ENCODE measurements around the gene ZBTB21.

GRCh38 chr21:42057851-42058437 is 47.8 kb upstream of the ZBTB21 start:
- no peak for TF ChIP-seq EZH2phosphoT487 (IDR thresholded peaks at IDR 0.05; ENCODE audit: low read depth)
- TF ChIP-seq, protein P1, sequence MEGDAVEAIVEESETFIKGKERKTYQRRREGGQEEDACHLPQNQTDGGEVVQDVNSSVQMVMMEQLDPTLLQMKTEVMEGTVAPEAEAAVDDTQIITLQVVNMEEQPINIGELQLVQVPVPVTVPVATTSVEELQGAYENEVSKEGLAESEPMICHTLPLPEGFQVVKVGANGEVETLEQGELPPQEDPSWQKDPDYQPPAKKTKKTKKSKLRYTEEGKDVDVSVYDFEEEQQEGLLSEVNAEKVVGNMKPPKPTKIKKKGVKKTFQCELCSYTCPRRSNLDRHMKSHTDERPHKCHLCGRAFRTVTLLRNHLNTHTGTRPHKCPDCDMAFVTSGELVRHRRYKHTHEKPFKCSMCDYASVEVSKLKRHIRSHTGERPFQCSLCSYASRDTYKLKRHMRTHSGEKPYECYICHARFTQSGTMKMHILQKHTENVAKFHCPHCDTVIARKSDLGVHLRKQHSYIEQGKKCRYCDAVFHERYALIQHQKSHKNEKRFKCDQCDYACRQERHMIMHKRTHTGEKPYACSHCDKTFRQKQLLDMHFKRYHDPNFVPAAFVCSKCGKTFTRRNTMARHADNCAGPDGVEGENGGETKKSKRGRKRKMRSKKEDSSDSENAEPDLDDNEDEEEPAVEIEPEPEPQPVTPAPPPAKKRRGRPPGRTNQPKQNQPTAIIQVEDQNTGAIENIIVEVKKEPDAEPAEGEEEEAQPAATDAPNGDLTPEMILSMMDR (IDR thresholded peaks at IDR 0.05; ENCODE audit: low read depth, low read length), result no peak

Data from OCI-LY3 (cell line).